SK-N-MC (cell line): ENCODE results near the gene TACC3.

ENCODE experiments used
- DNase-seq: peaks from one replicate; pipeline ENCODE4 v3.0.0-alpha.2; 2011; ENCODE audit warnings: low read depth, low spot score
- H3K27ac ChIP-seq: fragments of 200-600 bp; sonication (generic); 2 replicates; pipeline ENCODE4 v1.5.1; 2016; ENCODE audit warnings: mixed run types
- H3K36me3 ChIP-seq: fragments of 200-600 bp; sonication (generic); 2 replicates; pipeline ENCODE4 v1.6.1; 2017; ENCODE audit warnings: antibody characterized with exemption, low read length, mixed read lengths; ENCODE audit not compliant: insufficient read depth
- H3K4me3 ChIP-seq: fragments of 200-600 bp; sonication (generic); 2 replicates; pipeline ENCODE4 v1.5.1; 2016
- H3K9ac ChIP-seq: fragments of 200-600 bp; sonication (generic); 2 replicates; pipeline ENCODE4 v1.8.0; 2017; ENCODE audit warnings: mixed run types, mixed read lengths; ENCODE audit not compliant: insufficient read length
- H3K9me3 ChIP-seq: fragments of 200-600 bp; sonication (generic); 2 replicates; pipeline ENCODE4 v1.6.1; 2017; ENCODE audit warnings: low read depth, mild to moderate bottlenecking, antibody characterized with exemption, low read length, moderate library complexity, mixed read lengths
- EZH2 ChIP-seq: fragments of 200-600 bp; sonication (generic); IDR thresholded peaks from one replicate; pipeline ENCODE4 v1.6.1; 2017; ENCODE audit warnings: antibody characterized with exemption
- FOXP2 ChIP-seq: optimal IDR thresholded peaks from 2 replicates; pipeline ENCODE3; 2011; ENCODE audit warnings: mild to moderate bottlenecking, moderate library complexity; ENCODE audit not compliant: insufficient read depth; ENCODE audit errors: extremely low read length, control extremely low read depth
- POLR2AphosphoS5 ChIP-seq: IDR thresholded peaks from 2 replicates; pipeline ENCODE4 v1.6.1; 2012; ENCODE audit warnings: mild to moderate bottlenecking, low read depth, low read length, borderline replicate concordance

The TACC3 gene

DNA sequence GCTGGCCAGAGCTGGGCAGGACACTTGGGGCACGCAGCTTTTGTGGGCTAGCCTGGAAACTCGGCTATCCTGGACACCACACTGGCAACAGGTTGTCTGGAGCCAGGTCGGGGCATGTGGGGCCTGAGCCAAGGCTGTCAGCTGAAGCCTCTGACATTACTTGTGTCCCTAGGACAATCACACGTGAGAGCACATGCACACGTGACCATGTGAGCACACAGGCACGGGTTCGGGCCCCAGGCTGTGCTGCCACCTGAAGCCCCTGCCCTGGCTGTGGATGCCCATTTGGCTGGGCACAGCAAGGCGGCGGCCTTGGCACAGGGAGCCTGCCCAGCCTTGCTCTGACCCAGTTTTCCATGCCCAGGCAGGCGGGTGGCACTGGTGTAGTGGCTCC, 63.1 kb downstream of the TACC3 start:
- no peaks in the 10 kb centered on the region for H3K36me3 ChIP-seq
- no peaks in the 10 kb centered on the region for H3K9me3 ChIP-seq
- TF ChIP-seq POLR2AphosphoS5 (no peak), FOXP2 (no peak), EZH2 (no peak)
- DNase-seq: no peak
- no peak overlapping the region for H3K4me3 ChIP-seq
- no peak overlapping the region for H3K9ac ChIP-seq
- H3K27ac ChIP-seq: no peak overlapping the region

DNA sequence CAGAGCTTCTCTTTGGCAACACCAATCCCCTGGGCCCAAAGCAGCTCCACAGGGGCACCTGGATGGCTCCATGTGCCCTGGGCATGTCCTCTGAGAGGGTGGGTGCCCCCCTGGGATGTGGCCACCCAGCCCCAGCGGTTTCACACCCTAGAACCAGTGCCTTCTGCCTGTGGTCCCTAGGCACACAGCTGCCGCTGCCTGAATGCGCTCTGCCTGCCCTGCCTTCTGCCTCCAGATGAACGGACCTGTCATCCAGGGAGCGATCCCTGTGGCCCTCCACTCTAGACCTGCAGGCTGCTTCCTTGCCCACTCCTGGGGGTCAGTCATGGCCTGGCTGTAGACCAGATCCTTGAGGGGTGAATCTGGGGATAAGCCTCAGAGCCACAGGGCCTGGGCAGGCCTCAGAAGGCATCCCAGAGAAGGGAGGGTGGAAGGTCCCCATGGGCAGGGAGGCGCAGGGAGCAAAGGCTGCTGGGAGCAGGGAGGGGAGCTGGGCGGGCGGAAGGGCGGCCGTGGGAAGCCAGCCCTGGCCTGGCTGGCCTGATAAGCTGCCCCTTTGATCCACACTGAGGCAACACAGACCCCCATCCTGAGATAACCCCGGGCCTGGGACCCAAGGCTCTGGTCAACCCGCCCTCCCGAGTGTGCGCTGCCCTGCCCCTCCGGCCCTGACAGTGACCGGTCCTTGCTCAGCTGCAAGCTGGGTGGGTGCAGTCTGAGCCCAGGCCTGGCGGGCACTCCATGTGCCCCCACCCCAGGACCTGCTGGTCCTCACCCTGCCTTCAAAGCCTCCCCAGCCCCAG, 63.7 kb downstream of the TACC3 start:
- Histone ChIP-seq H3K9ac (no peak overlapping the region), H3K9me3 (no peaks in the 10 kb centered on the region), H3K36me3 (no peaks in the 10 kb centered on the region), H3K4me3 (no peak overlapping the region), H3K27ac (no peak overlapping the region)
- TF ChIP-seq POLR2AphosphoS5 (no peak), EZH2 (no peak), FOXP2 (no peak)
- DNase-seq: no peak

DNA sequence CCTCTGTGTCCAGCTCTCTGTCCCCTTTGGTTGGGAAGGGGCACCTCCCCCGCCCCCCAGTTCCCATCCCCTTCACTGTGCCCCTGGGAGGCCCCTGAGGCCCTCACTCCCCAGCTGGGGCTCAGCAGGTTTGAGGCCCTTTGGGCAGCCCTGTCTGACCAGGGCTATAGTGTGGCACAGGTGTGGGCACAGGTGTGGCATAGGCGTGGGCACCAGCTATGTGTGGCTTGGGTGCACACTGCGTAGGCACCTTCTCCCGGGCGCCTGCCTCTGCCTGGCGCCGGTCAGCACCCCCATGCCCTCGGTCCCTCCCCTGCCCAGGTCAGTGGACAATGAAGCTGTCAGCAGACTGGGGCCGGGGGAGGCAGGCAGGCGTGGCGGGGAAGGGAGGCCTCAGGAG, 64.3 kb downstream of the TACC3 start:
- Histone ChIP-seq H3K4me3 (no peak overlapping the region), H3K9ac (no peak overlapping the region), H3K36me3 (no peaks in the 10 kb centered on the region), H3K27ac (no peak overlapping the region), H3K9me3 (no peaks in the 10 kb centered on the region)
- TF ChIP-seq FOXP2: no peak
- TF ChIP-seq POLR2AphosphoS5: no peak
- no peak for TF ChIP-seq EZH2
- DNase-seq: no peak

DNA sequence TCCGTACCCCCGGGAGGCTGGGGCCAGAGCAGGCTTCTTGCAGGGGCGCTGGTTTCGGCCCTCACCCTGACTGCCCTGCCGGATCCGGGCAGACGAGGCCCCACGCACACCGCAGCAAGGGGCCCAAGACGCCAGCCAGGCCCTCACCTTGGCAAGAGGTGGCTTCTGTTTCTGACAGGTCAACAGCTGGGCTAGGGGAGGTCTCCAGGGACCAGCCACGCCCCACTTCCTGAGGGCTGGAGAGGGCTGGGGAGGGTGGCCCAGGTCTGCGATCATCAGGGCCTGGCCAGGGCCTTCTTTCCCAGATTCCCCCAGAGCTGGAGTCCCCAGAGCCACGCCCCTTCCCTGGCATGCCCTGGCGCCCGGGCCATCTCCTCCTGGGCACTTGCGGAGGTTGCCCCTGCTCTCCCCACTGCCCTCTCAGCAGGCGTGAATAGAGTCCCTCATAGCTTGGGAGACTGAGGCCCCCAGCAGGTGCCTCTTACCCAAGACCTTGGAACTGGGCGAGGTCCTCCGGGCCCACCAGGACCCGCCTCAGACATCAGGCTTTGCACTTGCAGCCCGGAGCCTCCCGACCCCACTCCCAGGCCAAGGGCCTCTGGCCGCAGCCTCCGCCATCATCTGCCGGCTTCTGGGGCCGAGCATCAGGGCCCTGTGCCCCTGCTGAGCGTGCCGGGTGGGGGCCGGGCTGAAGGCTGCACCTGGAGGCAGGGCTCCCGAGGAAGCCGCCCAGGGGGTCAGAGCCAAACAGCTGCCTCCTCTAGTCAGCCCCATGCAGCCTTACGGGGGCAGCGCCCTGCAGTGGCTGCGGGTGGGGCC, 65.4 kb downstream of the TACC3 start:
- no peak for TF ChIP-seq POLR2AphosphoS5
- TF ChIP-seq EZH2: no peak
- no peak for TF ChIP-seq FOXP2
- no peak overlapping the region for H3K9ac ChIP-seq
- H3K36me3 ChIP-seq: no peaks in the 10 kb centered on the region
- no peaks in the 10 kb centered on the region for H3K9me3 ChIP-seq
- no peak overlapping the region for H3K4me3 ChIP-seq
- DNase-seq: no peak
- no peak overlapping the region for H3K27ac ChIP-seq

DNA sequence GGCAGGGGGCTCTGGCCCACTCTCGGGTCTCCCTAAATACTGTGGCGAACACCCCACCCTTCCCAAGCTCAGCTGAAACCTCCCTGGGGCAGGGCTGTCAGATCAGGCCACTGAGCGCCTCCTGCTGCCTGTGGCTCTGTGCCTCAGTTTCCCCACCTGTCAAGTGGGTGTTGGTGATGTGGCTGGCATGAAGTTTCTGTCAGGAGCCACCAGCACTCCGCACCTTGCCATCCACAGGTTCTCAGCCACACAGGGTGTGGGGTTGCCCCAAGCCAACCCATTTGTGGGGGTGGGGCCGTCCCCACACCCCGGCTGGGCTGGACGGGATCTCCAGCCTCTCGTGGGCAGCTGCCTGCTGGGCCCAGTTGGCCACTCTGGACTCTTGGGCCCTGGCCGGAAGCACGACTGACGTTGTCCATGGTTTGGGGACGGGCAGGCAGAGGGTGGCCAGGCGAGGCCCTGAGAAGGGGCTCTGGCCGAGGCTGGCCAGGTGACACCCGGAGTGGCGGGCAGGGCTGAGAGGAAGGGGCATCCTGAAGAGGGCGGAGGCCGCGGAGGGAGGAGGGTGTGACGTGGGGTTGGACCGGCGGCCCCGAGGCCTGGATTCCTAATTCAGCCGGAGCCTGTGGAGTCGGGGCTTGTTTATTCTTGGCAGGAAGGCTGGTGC, 66.2 kb downstream of the TACC3 start:
- no peak for DNase-seq
- peak overlapping the region; percentile 59; the same call in 1 of the 2 replicates for H3K27ac ChIP-seq
- H3K36me3 ChIP-seq: no peaks in the 10 kb centered on the region
- H3K9ac ChIP-seq: no peak overlapping the region
- TF ChIP-seq EZH2: no peak
- no peak overlapping the region for H3K4me3 ChIP-seq
- H3K9me3 ChIP-seq: no peaks in the 10 kb centered on the region

DNA sequence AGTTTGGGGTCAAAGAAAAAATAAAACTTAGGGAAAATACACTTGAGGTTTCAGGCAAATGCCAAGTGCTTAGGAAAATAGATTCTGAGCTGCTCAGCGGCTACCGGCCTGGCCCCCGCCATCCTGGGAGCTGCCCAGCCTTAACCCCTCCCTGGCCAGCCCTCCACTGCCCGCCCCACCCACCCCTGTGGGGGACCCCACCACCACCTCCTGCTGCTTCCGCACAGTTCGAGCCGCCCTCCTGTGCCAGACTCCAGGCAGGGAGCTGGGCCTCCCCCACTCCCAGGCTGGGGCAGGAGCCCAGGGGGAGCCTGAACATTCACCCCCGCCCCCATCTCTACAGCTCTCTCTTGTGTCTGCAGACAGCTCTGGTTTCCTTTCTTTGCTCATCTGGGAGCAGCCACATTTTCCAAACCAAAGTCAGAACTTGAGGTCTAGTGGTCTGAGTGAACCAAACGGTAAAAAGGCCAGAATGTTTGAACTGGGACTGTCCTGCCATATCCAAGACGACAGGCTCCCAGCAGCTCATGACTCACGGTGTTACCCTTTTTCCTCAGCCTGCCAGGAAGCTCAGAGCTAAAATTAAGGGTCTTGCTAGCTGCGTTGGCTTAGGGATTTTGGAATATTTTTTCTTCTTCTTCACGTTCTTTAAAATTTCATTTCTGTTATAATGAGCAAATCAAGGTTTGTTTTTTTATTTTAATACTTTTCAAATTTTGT, 67.1 kb downstream of the TACC3 start:
- TF ChIP-seq POLR2AphosphoS5 (no peak), EZH2 (no peak), FOXP2 (no peak)
- Histone ChIP-seq H3K36me3 (no peaks in the 10 kb centered on the region), H3K27ac (peak overlapping the region; percentile 59; the same call in 1 of the 2 replicates), H3K9me3 (no peaks in the 10 kb centered on the region), H3K4me3 (no peak overlapping the region), H3K9ac (no peak overlapping the region)
- no peak for DNase-seq

DNA sequence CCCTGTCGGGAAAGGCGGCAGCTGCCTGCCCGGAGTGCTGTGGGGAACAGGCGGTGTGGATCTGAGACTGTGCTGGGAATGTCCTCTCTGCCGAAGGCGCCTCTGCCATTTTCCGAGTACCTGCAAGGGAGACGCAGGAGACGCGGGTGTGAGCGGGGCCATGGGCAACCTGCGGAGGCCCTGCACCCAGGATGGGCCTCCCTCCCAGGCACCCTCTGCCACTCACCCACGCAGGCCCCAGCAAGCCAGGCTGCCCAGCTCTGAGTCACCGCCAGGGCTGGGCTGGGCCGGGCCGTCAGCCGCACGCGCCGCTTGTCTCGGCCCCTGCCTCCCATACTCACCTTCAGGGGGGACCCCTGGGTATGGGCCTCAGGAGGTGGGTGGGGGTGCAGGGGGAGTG, 68.2 kb downstream of the TACC3 start:
- H3K36me3 ChIP-seq: no peaks in the 10 kb centered on the region
- H3K4me3 ChIP-seq: no peak overlapping the region
- H3K9me3 ChIP-seq: no peaks in the 10 kb centered on the region
- DNase-seq: no peak
- no peak overlapping the region for H3K27ac ChIP-seq
- no peak overlapping the region for H3K9ac ChIP-seq
- TF ChIP-seq FOXP2 (no peak), EZH2 (no peak), POLR2AphosphoS5 (no peak)

DNA sequence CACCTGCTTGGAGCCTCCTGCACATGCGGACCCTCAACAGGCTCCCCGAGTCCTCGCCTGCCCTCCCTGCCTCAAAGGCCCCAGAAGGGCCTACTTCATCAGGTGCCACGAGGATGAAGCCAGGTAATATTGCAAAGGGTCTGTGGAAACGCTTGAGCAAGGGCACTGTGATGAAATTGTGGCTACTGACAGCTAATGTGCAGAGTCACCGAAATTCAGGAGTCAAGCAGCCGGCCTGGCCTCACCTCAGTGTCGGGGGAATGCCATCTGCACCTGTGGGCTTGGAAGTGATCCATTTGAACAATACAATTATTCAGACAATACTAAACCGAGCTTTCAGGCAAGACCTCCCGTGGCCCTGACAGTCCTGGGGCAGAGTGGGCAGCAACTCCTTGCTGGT, 68.7 kb downstream of the TACC3 start:
- no peaks in the 10 kb centered on the region for H3K36me3 ChIP-seq
- H3K9me3 ChIP-seq: no peaks in the 10 kb centered on the region
- TF ChIP-seq FOXP2 (no peak), EZH2 (no peak), POLR2AphosphoS5 (no peak)
- H3K4me3 ChIP-seq: no peak overlapping the region
- no peak overlapping the region for H3K27ac ChIP-seq
- no peak overlapping the region for H3K9ac ChIP-seq
- DNase-seq: no peak
